HG03442 (cell line): ENCODE results near the gene MRLN.

Experiments
- ATAC-seq: cut with Tn5 transposase; IDR thresholded peaks from one replicate; pipeline ENCODE4 v1.9.1; 2021; ENCODE audit warnings: mild to moderate bottlenecking, moderate library complexity; ENCODE audit not compliant: unreplicated experiment

MRLN gene

GRCh38 chr10:59706851-59707797 lies 46.1 kb downstream of the MRLN start:
- no peak for ATAC-seq

GRCh38 chr10:59705931-59706330 lies 47.3 kb downstream of the MRLN start:
- no peak for ATAC-seq

- no peak for ATAC-seq
Measured at GRCh38 chr10:59704630-59705029, 48.6 kb downstream of the MRLN start.

GRCh38 chr10:59702347-59702746 lies 50.9 kb downstream of the MRLN start:
- ATAC-seq: peak; percentile 64

GRCh38 chr10:59700709-59701108 lies 52.5 kb downstream of the MRLN start:
- no peak for ATAC-seq

- no peak for ATAC-seq
Measured at GRCh38 chr10:59698326-59698725, 54.9 kb downstream of the MRLN start.

GRCh38 chr10:59695637-59696036 lies 57.6 kb downstream of the MRLN start:
- ATAC-seq: no peak

- ATAC-seq: no peak
Measured at GRCh38 chr10:59694936-59695335, 58.3 kb downstream of the MRLN start.

GRCh38 chr10:59692113-59692512 lies 61.1 kb downstream of the MRLN start:
- no peak for ATAC-seq

- ATAC-seq: no peak
Measured at GRCh38 chr10:59688921-59689351, 64.3 kb downstream of the MRLN start.

- no peak for ATAC-seq
Measured at GRCh38 chr10:59687657-59688056, 65.6 kb downstream of the MRLN start.
